Middle frontal gyrus (tissue), 1 donor: Measurements from ENCODE around the gene NDUFA9.

ENCODE experiments used
- DNase-seq: peaks from one replicate; pipeline ENCODE4 v3.0.0-alpha.2; 2015; ENCODE audit warnings: low spot score; ENCODE audit errors: extremely low spot score

NDUFA9 gene

DNA sequence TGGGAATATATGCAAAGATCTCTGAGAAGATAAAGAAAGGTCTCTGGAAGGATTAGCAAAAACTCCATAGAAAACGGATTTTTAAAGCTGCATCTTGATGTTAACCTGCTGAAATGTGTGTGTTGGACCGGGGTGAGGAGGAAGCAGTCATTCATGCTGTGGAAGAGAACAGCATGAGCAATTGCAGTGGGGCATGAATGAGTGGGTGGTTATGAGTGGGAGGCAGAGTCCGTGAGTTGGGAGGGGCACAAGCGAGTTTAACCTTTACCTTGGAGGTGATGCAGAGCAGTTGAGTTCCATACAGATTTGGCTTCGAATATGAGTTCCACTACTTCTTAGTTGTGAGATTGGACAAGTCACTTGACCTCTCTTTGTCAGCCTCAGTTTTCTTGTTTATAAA, 41.8 kb downstream of the NDUFA9 start:
- DNase-seq: no peak
